ENCODE results near the gene ZFAND5. TPM values are rescaled to one million over a fixed set of nuclear protein-coding genes. Genes with fewer than 3 reads are reported as not detected.

The ZFAND5 gene
- total and polyA plus RNA-seq, 10 of the 15 experiments (the other 5 are each of a cell fraction or from before 2014, with no cell fraction given), result 22.5 to 107 (median 63.3) TPM

DNA sequence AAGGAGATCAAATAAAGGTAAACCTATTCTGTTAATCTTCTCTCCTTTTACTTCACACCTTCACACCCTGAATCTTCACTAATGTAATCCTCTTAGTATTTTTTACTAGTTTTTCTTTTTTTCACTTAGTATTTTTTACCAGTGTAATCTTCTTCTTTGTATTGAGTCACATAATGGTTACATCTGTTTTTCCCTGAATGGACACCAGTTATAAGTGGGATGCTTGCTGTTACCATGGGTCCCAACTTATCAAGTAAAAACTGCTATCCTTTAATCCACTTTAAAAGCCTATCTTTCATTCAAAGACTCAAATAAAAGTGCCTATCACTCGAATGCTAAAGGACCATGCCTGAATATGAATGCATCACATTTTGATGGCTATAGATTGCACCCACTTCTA is 15.1 kb downstream of the ZFAND5 start (continued):
- TF ChIP-seq CBFB (IDR thresholded peaks at IDR 0.05; ENCODE audit: low read depth), result no peak
- TF ChIP-seq ATF7 (IDR thresholded peaks at IDR 0.05; ENCODE audit: low read depth), result no peak
- TF ChIP-seq IKZF2 (IDR thresholded peaks at IDR 0.05), result no peak
- TF ChIP-seq TCF3 (IDR thresholded peaks at IDR 0.05; ENCODE audit: borderline replicate concordance, insufficient read depth, low read depth, low read length), result no peak
- TF ChIP-seq ZSCAN29 (IDR thresholded peaks at IDR 0.05), result no peak
- no peak for TF ChIP-seq BACH1 (IDR thresholded peaks at IDR 0.05; ENCODE audit: borderline replicate concordance)

DNA sequence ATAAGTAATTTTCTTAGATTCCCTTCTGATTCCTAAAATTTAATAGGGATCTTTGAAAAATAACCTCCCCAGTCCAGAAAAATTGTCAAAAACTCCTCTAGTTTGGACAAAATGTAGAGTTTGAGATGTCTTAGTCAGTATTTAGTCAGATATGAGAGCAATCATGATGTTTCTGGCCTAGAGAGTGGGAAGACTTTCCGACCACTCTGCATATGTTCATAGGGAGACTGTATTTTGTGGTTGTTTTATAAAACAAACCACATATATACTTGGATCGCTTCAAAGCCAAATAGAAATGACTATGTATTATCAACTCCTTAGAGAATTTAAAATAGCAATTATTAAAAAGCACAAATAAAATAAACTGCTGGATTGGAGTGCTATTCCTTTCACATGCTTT is 15.8 kb downstream of the ZFAND5 start:
- H3K4me1 ChIP-seq (ENCODE audit: control insufficient read depth, insufficient read depth, low read length), result no peaks in the 10 kb centered on the region
- H3K36me3 ChIP-seq (ENCODE audit: control insufficient read depth in 2 of 2, insufficient read depth in 2 of 2, low read length in 1 of 2), result peaks cover 0 to 3% of the 10 kb centered on the region in 2 experiments; a peak in 2 of 4 replicates
- H3K4me3 ChIP-seq, result no peak overlapping the region
- no peak overlapping the region for H2AFZ ChIP-seq (ENCODE audit: control insufficient read depth, low read depth, low read length)
- intact Hi-C loops (cut with micrococcal nuclease; ENCODE audit: unreplicated experiment) (no loop called here), in situ Hi-C loops (cut with MboI) (no loop called here)
- 68% methylated on average over 2 of the region's 2 CpGs for WGBS (ENCODE audit: insufficient coverage, insufficient replicate concordance, low lambda C conversion rate, missing lambda C conversion rate)
- ChIA-PET SMC1A (ENCODE audit: uncharacterized antibody, unreplicated experiment) (no interaction called here), RAD21 (ENCODE audit: unreplicated experiment) (no interaction called here), POLR2A (no interaction called here), CTCF (no interaction called here)
- DNase-seq (ENCODE audit: low read depth, low spot score), result no peak
- no TSS peak for BruUV-seq (replicated peaks)
- no peak overlapping the region for H3K27ac ChIP-seq (ENCODE audit: control insufficient read depth, insufficient read depth)
- no peak overlapping the region for H3K9ac ChIP-seq (ENCODE audit: control insufficient read depth, insufficient read depth, low read length)
- no peaks in the 10 kb centered on the region for H3K9me3 ChIP-seq (replicated peaks; ENCODE audit: control insufficient read depth, insufficient read depth, low read length)
- ATAC-seq, result no peak
- no peaks in the 10 kb centered on the region for H3K27me3 ChIP-seq (replicated peaks in 1 of 2; ENCODE audit: control insufficient read depth in 2 of 2, insufficient read depth in 2 of 2, low read length in 1 of 2)
- H3K4me2 ChIP-seq (ENCODE audit: control insufficient read depth, insufficient read depth), result no peak overlapping the region
- no peaks in the 10 kb centered on the region for H4K20me1 ChIP-seq (ENCODE audit: control insufficient read depth, insufficient read depth)
- no peaks in the 10 kb centered on the region for H3K79me2 ChIP-seq (ENCODE audit: control insufficient read depth, insufficient read depth, low read length)
- FAIRE-seq, result no peak
- no peak for TF ChIP-seq MEF2A (IDR thresholded peaks at IDR 0.05; ENCODE audit: insufficient read depth, low read depth, low read length)
- TF ChIP-seq, protein P1, sequence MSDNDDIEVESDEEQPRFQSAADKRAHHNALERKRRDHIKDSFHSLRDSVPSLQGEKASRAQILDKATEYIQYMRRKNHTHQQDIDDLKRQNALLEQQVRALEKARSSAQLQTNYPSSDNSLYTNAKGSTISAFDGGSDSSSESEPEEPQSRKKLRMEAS (IDR thresholded peaks at IDR 0.05; ENCODE audit: low read depth, low read length), result no peak
- TF ChIP-seq ZNF622 (IDR thresholded peaks at IDR 0.05), result no peak
- no peak for TF ChIP-seq CREB1 (IDR thresholded peaks at IDR 0.05; ENCODE audit: low read depth)
- TF ChIP-seq EP300 (IDR thresholded peaks at IDR 0.05; ENCODE audit: borderline replicate concordance in 1 of 2, control insufficient read depth in 1 of 2, low read depth in 2 of 2, low read length in 2 of 2), result no peak
- no peak for TF ChIP-seq PML (IDR thresholded peaks at IDR 0.05; ENCODE audit: low read length)
- TF ChIP-seq HDGF (IDR thresholded peaks at IDR 0.05), result no peak
- TF ChIP-seq FOXK2 (IDR thresholded peaks at IDR 0.05), result no peak
- TF ChIP-seq SIN3A (IDR thresholded peaks at IDR 0.05; ENCODE audit: low read depth, low read length), result no peak
- TF ChIP-seq, protein P2, sequence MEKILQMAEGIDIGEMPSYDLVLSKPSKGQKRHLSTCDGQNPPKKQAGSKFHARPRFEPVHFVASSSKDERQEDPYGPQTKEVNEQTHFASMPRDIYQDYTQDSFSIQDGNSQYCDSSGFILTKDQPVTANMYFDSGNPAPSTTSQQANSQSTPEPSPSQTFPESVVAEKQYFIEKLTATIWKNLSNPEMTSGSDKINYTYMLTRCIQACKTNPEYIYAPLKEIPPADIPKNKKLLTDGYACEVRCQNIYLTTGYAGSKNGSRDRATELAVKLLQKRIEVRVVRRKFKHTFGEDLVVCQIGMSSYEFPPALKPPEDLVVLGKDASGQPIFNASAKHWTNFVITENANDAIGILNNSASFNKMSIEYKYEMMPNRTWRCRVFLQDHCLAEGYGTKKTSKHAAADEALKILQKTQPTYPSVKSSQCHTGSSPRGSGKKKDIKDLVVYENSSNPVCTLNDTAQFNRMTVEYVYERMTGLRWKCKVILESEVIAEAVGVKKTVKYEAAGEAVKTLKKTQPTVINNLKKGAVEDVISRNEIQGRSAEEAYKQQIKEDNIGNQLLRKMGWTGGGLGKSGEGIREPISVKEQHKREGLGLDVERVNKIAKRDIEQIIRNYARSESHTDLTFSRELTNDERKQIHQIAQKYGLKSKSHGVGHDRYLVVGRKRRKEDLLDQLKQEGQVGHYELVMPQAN (conservative IDR thresholded peaks at IDR 0.05), result no peak
- TF ChIP-seq RB1 (IDR thresholded peaks at IDR 0.05; ENCODE audit: borderline replicate concordance), result no peak
- TF ChIP-seq, protein P3, sequence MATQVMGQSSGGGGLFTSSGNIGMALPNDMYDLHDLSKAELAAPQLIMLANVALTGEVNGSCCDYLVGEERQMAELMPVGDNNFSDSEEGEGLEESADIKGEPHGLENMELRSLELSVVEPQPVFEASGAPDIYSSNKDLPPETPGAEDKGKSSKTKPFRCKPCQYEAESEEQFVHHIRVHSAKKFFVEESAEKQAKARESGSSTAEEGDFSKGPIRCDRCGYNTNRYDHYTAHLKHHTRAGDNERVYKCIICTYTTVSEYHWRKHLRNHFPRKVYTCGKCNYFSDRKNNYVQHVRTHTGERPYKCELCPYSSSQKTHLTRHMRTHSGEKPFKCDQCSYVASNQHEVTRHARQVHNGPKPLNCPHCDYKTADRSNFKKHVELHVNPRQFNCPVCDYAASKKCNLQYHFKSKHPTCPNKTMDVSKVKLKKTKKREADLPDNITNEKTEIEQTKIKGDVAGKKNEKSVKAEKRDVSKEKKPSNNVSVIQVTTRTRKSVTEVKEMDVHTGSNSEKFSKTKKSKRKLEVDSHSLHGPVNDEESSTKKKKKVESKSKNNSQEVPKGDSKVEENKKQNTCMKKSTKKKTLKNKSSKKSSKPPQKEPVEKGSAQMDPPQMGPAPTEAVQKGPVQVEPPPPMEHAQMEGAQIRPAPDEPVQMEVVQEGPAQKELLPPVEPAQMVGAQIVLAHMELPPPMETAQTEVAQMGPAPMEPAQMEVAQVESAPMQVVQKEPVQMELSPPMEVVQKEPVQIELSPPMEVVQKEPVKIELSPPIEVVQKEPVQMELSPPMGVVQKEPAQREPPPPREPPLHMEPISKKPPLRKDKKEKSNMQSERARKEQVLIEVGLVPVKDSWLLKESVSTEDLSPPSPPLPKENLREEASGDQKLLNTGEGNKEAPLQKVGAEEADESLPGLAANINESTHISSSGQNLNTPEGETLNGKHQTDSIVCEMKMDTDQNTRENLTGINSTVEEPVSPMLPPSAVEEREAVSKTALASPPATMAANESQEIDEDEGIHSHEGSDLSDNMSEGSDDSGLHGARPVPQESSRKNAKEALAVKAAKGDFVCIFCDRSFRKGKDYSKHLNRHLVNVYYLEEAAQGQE (IDR thresholded peaks at IDR 0.05; ENCODE audit: low read depth, low read length), result no peak
- TF ChIP-seq CHD1 (IDR thresholded peaks at IDR 0.05; ENCODE audit: low read depth, low read length), result no peak
